HepG2 (cell line): ENCODE results near the gene CD300LF. TPM values are rescaled to one million over a fixed set of nuclear protein-coding genes. Genes with fewer than 3 reads are reported as not detected.

ENCODE experiments used
- ARID4A ChIP-seq: sonication (generic); formaldehyde crosslinking; IDR thresholded peaks from 2 replicates; pipeline ENCODE4 v1.5.0; 2020; ENCODE audit warnings: mild to moderate bottlenecking, missing genetic modification reagents, borderline replicate concordance
- DNMT3B ChIP-seq: conservative IDR thresholded peaks from 2 replicates; pipeline ENCODE4 v1.6.1; 2016; ENCODE audit warnings: missing biosample characterization, control low read depth
- HNF4G ChIP-seq, 2 experiments: sonication (generic) in 1 of 2; formaldehyde crosslinking in 1 of 2; IDR thresholded peaks; 2 replicates each; pipeline versions ENCODE4 v1.4.0 to v1.6.1; 2011 to 2020; ENCODE audit warnings: borderline replicate concordance in 2 of 2, low read depth in 2 of 2, mild to moderate bottlenecking in 2 of 2, low read length in 1 of 2, missing genetic modification reagents in 1 of 2, moderate library complexity in 1 of 2
- KAT7 ChIP-seq: IDR thresholded peaks from 2 replicates; pipeline ENCODE4 v1.6.1; 2018; ENCODE audit warnings: borderline replicate concordance, missing compliant biosample characterization
- MAX ChIP-seq: IDR thresholded peaks from 2 replicates; pipeline ENCODE4 v1.6.1; 2012; ENCODE audit warnings: inconsistent platforms
- MEF2D ChIP-seq: sonication (generic); formaldehyde crosslinking; IDR thresholded peaks from 2 replicates; pipeline ENCODE4 v1.5.1; 2020; ENCODE audit warnings: mild to moderate bottlenecking, missing genetic modification reagents
- SKIL ChIP-seq: sonication (generic); formaldehyde crosslinking; IDR thresholded peaks from 2 replicates; pipeline ENCODE4 v1.8.0; 2022; ENCODE audit warnings: missing genetic modification reagents, mild to moderate bottlenecking, moderate library complexity, borderline replicate concordance
- SNAPC4 ChIP-seq: sonication (generic); formaldehyde crosslinking; IDR thresholded peaks from 2 replicates; pipeline ENCODE4 v1.4.0; 2020; ENCODE audit warnings: mild to moderate bottlenecking, missing genetic modification reagents
- SP5 ChIP-seq: IDR thresholded peaks from 2 replicates; pipeline ENCODE4 v1.6.1; 2016; ENCODE audit warnings: low read depth, borderline replicate concordance
- TGIF2 ChIP-seq: IDR thresholded peaks from 2 replicates; pipeline ENCODE4 v1.6.1; 2016; ENCODE audit warnings: control low read depth, missing compliant biosample characterization
- THYN1 ChIP-seq: sonication (generic); formaldehyde crosslinking; IDR thresholded peaks from 2 replicates; pipeline ENCODE4 v1.8.1; 2023; ENCODE audit warnings: low read depth, mild to moderate bottlenecking, moderate library complexity, missing genetic modification reagents, borderline replicate concordance
- TMF1 ChIP-seq: sonication (generic); formaldehyde crosslinking; IDR thresholded peaks from 2 replicates; pipeline ENCODE4 v1.8.1; 2022; ENCODE audit warnings: low read depth, missing genetic modification reagents
- ZNF331 ChIP-seq: sonication (generic); formaldehyde crosslinking; IDR thresholded peaks from 2 replicates; pipeline ENCODE4 v1.4.0; 2020; ENCODE audit warnings: missing genetic modification reagents
- ZNF432 ChIP-seq: sonication (generic); formaldehyde crosslinking; IDR thresholded peaks from 2 replicates; pipeline ENCODE4 v1.5.0; 2020; ENCODE audit warnings: missing genetic modification reagents, mild to moderate bottlenecking, borderline replicate concordance
- ZNF446 ChIP-seq: sonication (generic); formaldehyde crosslinking; IDR thresholded peaks from 2 replicates; pipeline ENCODE4 v1.5.0; 2020; ENCODE audit warnings: mild to moderate bottlenecking, missing genetic modification reagents
- ZNF619 ChIP-seq: sonication (generic); formaldehyde crosslinking; IDR thresholded peaks from 2 replicates; pipeline ENCODE4 v1.4.0; 2020; ENCODE audit warnings: mild to moderate bottlenecking, missing genetic modification reagents
- polyA plus RNA-seq, 8 experiments: library from polyadenylated mRNA; depleted of rRNA in 3 of 8; stranded (reverse) in 7 of 8; unstranded in 1 of 8; fragments of >200 nt; fragmentation: Illumina TruSeq in 4 of 8; extraction: Trizol in 4 of 8; gene quantifications; 2 replicates each; pipeline versions ENCODE4 v1.2.1 to v1.2.3, GENCODE V29; 2011 to 2016; ENCODE audit warnings: low read depth in 4 of 8, missing spikeins in 1 of 8, mixed read lengths in 1 of 8; ENCODE audit not compliant: insufficient read depth in 1 of 8
- total RNA-seq, 5 experiments: library from RNA; depleted of rRNA; stranded (reverse); fragments of >200 nt; fragmentation: Illumina TruSeq; extraction: Trizol; gene quantifications; 2 replicates each; pipeline ENCODE4 v1.2.3, GENCODE V29; 2016; ENCODE audit warnings: low read depth in 1 of 5

Gene CD300LF
- total and polyA plus RNA-seq, 2 of the 13 experiments (the other 11 are each of a cell fraction or from before 2014, with no cell fraction given), result not detected

DNA sequence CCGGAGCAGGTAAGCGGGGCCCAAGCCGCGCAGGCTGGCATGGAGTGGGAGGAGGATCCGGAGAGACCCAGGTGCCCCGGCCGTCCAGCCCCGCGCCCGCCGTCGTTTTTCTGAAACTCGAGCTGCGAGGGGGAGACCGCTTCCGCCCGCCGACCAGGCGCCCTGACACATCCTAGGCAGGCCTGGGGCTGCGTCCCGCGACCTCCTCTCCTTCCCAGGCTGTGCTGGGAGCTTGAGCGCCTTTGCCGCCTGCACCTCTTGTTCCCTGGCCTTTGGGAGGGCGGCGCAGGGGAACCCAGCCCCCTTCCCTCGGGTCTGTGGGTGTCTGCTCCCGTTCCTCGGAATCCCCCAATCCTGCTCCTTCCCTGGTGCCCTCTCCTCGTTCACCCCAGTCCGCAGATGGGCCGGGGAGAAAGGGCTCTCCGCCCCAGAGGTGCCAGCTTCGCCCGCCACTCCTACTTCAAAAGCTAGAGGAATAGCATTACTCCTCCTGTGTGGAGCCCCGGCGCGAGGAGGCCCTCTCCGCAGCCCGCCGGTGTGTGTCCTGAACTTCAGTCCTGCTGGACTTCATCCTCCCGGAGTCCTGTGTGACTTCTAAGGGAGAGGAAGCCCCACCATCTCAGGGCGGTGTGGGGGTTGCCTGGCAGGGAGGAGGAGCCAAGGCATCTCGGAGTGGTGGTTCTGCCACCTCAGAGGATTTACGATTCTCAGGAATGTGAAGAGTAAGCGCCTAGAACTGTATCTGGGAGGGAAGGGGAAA is 36.7 kb upstream of the CD300LF start (continued):
- TF ChIP-seq SNAPC4 (CRISPR knock-in tag) (no peak; the same call in 1 of the 2 replicates), TGIF2 (CRISPR knock-in tag) (peak; percentile 21; the same call in 1 of the 2 replicates), MEF2D (no peak), TMF1 (CRISPR knock-in tag) (no peak), ZNF331 (0 out of 2 replicates have a peak, but pooled peaks have one; percentile 22), DNMT3B (CRISPR knock-in tag) (no peak), ZNF446 (peak; percentile 56; the same call in 1 of the 2 replicates), SP5 (CRISPR knock-in tag) (no peak), THYN1 (CRISPR knock-in tag) (no peak; the same call in 1 of the 2 replicates), ZNF619 (CRISPR knock-in tag) (peak; percentile 4; the same call in 1 of the 2 replicates), ARID4A (CRISPR knock-in tag) (no peak), ZNF432 (CRISPR knock-in tag) (no peak), KAT7 (no peak), HNF4G (IDR thresholded peaks at IDR 0.05; ENCODE audit: borderline replicate concordance, low read depth, low read length) (no peak), HNF4G (CRISPR knock-in tag; IDR thresholded peaks at IDR 0.05; ENCODE audit: borderline replicate concordance, low read depth) (no peak), SKIL (CRISPR knock-in tag) (no peak), MAX (no peak; the same call in 1 of the 2 replicates)
